Measurements from ENCODE around the gene DCPS.

The DCPS gene

DNA sequence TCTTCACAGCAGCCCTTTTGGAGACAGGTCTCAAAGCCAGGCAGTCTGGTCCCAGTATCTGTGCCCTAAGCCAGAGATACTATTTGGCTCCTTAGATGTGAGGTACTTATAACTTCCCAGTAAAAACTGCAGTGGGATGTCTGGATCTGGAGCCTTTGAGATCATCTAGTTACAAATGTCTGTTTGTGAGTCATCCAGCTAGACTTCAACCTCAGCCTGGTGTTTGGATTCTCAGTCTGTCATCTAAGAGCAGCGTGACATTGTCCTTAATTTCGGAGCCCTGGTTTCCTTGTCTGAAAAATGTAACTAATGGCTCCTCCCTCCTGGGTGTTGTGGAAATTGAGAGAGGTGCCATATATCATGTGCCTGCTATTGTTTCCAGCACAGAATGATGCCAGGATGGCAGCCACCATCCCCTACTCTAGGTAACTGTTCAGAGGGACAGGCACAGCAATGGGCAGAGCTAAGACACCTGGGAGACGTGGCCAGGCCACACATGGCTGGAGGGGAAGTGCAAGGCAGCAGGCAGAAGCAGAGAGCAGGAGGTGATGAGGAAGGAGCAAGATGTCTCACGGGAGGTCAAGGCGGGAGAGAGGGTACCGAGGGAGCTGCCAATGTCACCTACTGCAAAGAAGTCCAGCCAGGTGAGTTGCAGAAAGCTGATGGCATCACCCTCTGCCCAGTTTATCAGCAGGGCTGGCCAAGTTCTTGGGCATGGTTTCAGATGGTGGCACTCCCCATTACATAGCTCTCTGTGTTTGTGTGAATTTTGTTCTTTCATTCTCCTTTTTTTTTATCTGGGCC, 31.0 kb downstream of the DCPS start:
- Mint-ChIP-seq H3K4me3 (no peak overlapping the region), H3K27me3 (ENCODE audit: low read depth, poor library complexity) (peaks cover 3% of the 10 kb centered on the region), H3K9me3 (no peaks in the 10 kb centered on the region), H3K27ac (peak overlapping the region; percentile 75), H3K4me1 (peaks cover 74% of the 10 kb centered on the region), H3K36me3 (ENCODE audit: low read depth) (peaks cover 36% of the 10 kb centered on the region)
- DNase-seq, result no peak
- TF ChIP-seq CTCF (IDR thresholded peaks at IDR 0.05), result no peak

DNA sequence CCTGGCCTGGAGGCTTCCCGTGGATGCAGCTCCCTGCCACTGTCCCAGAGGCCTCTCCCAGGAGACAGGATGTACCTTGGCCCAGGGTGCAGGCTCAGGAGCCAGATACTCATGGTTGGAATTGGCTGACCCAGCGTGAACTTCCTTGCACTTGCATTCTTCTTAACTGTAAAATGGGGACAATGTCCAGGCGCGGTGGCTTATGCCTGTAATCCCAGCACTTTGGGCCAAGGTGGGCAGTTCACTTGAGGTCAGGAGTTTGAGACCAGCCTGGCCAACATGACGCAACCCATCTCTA, 31.6 kb downstream of the DCPS start:
- no peak overlapping the region for H3K4me3 Mint-ChIP-seq
- peaks cover 74% of the 10 kb centered on the region for H3K4me1 Mint-ChIP-seq
- H3K9me3 Mint-ChIP-seq, result no peaks in the 10 kb centered on the region
- no peak overlapping the region for H3K27ac Mint-ChIP-seq
- H3K36me3 Mint-ChIP-seq (ENCODE audit: low read depth), result peaks cover 36% of the 10 kb centered on the region
- peaks cover 3% of the 10 kb centered on the region for H3K27me3 Mint-ChIP-seq (ENCODE audit: low read depth, poor library complexity)
- TF ChIP-seq CTCF (IDR thresholded peaks at IDR 0.05), result no peak
- DNase-seq, result no peak

GRCh38 chr11:126336138-126336541, 32.3 kb downstream of the DCPS start:
- Mint-ChIP-seq H3K4me3 (no peak overlapping the region), H3K4me1 (peaks cover 80% of the 10 kb centered on the region), H3K27me3 (ENCODE audit: low read depth, poor library complexity) (peaks cover 3% of the 10 kb centered on the region), H3K36me3 (ENCODE audit: low read depth) (peaks cover 37% of the 10 kb centered on the region), H3K27ac (peak overlapping the region; percentile 91), H3K9me3 (no peaks in the 10 kb centered on the region)
- DNase-seq, result no peak
- TF ChIP-seq CTCF (IDR thresholded peaks at IDR 0.05), result no peak

- peaks cover 43% of the 10 kb centered on the region for H3K36me3 Mint-ChIP-seq (ENCODE audit: low read depth)
- TF ChIP-seq CTCF (IDR thresholded peaks at IDR 0.05), result no peak
- no peak for DNase-seq
- H3K27me3 Mint-ChIP-seq (ENCODE audit: low read depth, poor library complexity), result peaks cover 3% of the 10 kb centered on the region
- peak overlapping the region; percentile 91 for H3K27ac Mint-ChIP-seq
- no peak overlapping the region for H3K4me3 Mint-ChIP-seq
- H3K9me3 Mint-ChIP-seq, result no peaks in the 10 kb centered on the region
- peaks cover 86% of the 10 kb centered on the region for H3K4me1 Mint-ChIP-seq
Observed at GRCh38 chr11:126336671-126337101, 32.8 kb downstream of the DCPS start.

GRCh38 chr11:126337126-126337473, 33.2 kb downstream of the DCPS start:
- Mint-ChIP-seq H3K36me3 (ENCODE audit: low read depth) (peaks cover 47% of the 10 kb centered on the region), H3K27me3 (ENCODE audit: low read depth, poor library complexity) (peaks cover 3% of the 10 kb centered on the region), H3K9me3 (no peaks in the 10 kb centered on the region), H3K4me1 (peaks cover 89% of the 10 kb centered on the region), H3K4me3 (no peak overlapping the region), H3K27ac (peak overlapping the region; percentile 91)
- no peak for TF ChIP-seq CTCF (IDR thresholded peaks at IDR 0.05)
- DNase-seq, result no peak
